Eye (tissue), 1 donor: ENCODE data around the gene SDC1.
A peak's percentile ranks its signal among the peaks of the same experiment; 100 is the strongest.

Experiments
- DNase-seq: peaks from one replicate; pipeline ENCODE4 v3.0.0-alpha.2; 2015

SDC1 gene

DNA sequence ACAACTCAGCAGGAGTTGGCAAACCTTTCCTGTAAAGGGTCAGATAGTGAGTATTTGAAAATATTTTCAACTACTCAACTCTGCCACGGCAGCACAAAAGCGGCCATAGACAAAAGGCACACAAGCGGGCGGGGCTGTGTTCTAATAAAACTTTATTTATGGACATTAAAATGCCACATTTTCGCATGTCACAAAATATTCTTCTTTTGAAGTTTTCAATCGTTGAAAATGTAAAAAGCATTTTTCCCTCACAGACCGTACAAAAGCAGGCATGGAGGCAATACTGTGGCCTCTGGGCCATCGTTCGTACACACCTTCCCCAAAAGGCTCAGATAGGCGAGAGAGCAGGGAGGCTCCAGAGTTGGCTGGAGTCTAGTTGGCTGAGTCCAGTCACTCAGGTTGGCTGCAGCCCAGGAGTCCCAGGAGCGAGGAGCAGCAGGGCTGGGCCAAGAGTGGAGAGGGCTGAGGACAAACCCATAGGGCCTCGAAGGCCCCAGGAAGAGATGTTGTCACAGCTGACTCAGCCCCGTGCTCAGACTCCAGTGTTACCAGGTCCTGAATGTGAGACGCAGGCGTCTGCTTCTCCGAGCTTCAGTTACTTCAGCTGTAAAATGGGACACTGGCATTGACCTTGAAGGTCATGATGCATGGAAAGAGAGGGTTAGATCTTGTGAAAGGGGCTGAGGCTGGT lies 42.5 kb downstream of the SDC1 start:
- no peak for DNase-seq

DNA sequence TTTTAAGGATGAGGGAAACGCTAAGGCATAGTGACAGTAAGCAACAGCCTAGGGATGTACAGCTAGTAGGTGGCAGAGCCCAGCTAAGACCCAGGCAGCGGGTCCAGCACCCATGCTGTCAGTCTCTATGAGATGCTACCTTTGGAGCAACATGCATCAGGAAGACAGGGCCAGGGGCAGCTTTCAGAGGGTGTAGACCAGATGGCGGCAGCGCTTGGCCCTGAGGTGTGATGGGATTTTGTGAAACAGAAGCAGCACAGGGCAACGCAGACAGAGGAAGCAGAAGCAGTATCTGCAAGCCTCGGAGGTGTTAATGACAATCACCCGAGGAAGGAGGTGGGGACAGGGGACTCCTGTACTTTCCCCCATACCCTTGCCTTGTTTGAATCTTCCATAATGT lies 43.2 kb downstream of the SDC1 start:
- no peak for DNase-seq

DNA sequence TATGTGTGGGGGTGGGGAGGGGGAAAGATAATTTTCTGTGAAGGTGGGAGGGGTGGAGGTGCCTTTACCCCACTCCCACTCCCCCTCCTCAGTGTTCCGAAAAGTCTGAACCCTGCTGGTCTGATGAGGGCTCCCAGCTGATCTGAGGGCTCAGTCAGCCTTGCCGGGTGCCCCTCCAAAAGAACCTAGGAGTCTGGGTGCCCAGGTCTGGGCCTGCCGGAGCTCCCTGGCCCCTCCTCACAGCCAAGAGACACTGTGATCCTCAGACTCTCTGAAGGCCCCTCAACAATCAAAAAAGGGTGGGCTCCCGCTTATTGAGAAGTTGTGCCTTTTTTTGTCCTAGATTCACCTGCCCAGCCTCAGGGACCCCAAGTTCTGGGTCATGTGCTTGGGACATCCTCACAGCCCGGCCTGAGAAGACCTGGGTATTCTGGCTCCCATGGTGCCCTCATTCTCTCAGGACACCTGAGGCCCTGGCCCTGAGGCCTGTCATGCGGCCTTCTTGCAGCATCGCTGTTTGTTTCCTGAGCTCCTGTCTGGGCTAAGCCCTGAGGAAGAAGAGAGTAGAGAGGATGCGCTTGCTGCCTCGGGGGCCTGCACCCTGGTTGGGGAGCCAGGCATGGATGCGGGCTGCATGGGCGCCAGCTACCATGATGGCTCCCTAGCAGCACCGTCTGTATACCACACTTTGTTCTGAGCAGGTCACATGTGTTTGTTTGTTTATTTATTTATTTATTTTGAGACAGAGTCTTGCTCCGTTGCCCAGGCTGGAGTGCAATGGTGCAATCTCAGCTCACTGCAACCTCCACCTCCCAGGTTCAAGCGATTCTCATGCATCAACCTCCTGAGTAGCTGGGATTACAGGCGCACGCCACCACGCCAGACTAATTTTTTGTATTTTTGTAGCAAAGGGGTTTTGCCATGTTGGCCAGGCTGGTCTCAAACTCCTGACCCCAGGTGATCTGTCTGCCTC lies 44.0 kb downstream of the SDC1 start:
- no peak for DNase-seq

DNA sequence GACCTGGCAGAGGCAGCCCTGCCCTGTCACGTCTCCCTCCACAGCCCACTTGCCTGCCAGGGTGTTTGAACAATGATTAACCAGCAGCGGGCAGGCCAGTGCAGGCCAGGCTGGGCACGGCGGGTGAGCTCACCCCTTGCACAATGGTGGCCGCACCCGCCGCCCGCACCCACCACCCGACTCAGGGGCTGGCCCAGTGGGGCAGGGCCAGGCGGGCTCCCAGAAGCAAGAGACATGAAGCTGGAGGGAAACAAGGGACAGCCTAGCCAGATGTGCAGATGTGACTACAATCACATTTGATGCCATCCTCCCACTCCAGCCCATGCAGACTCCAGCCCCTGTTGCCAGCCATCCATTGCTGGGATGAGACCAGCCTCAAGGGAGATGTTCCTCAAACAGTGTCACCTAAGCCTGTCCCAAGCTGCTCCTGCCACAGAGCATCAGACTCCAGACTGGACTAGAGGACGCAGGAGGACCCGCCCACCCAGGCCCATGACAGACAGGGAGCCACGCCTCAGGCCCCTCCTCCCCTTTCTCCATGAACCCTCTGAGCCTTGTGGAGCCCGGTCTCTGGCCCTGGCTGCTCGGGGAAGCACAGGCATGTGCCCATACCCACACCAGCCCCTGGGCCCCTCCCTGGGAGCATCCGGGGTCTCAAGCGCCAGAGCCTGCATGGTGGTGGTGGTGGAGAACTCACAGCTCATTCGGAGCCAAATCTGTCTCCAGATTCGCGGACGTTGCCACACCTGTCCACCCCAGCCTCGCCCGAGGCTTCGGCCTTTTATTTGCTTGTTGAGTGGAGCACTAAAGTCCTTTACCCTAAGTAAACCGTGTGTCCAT lies 45.0 kb downstream of the SDC1 start:
- DNase-seq: no peak

DNA sequence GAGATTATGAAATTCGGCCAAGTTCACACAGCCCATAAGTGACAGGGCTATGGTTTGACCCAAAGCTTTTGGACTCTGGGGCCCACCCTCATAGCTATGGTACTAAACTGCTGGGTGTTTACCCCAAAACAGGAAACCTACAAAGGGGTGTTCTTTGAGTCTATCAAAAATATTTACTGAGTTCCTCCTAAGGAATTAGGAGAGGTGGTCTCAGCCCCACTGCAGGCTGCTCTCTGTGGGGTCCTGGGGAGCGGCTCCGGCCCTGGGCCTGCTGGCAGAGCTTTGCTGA lies 45.5 kb downstream of the SDC1 start:
- no peak for DNase-seq

DNA sequence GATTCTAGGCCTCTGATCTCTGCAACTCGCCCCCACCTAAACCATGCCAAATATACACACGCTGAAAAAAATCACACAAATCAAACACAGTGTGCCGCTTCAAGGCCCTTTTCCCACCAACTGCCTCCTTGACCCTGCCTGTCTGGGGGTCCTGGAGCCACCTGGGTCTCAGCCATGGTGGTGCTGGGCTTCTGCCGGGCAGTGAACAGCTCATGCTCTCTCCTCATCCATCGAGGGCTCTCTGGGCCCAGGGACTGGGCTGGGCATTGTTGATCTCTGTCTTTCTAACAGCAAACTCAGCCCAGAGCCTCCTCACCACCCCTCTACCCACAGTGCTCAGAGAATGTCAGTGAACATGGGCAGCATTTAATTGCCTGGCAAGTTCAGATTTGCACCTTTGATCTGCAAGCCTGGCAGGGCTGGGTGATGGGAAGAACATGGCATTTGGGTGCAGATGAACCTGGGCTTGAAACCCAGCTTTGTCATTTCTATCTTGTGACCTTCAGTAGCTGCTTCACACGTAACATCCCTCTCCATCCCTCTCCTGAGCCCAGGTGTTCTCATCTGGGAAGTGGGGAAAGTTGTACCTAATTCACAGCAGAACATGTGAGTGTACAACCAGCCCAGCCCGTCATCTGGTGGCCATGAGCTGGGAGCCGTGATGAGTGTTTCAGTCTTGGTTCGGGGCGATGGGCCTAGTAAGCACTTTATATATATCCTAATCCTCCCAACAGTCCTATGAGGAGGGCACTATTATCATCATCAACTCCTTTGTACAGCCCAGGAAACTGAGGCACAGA lies 46.1 kb downstream of the SDC1 start:
- no peak for DNase-seq

DNA sequence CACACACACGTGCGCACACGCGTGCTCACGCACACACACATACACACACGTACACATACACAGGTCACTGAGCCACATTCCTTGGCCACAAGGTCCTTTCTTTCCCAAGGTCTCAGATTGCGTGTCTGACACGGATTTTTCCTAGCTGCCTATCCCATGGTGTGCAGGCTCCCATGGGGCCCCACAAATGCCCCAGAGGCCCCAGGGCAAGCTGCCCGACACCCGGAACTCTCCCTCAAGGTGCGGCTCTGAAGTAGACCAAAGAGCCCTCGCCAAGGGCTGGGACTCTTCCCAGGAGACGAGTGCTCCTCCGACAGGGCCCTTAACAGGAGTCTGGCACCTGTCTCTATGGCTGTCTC lies 46.7 kb downstream of the SDC1 start:
- DNase-seq: no peak

DNA sequence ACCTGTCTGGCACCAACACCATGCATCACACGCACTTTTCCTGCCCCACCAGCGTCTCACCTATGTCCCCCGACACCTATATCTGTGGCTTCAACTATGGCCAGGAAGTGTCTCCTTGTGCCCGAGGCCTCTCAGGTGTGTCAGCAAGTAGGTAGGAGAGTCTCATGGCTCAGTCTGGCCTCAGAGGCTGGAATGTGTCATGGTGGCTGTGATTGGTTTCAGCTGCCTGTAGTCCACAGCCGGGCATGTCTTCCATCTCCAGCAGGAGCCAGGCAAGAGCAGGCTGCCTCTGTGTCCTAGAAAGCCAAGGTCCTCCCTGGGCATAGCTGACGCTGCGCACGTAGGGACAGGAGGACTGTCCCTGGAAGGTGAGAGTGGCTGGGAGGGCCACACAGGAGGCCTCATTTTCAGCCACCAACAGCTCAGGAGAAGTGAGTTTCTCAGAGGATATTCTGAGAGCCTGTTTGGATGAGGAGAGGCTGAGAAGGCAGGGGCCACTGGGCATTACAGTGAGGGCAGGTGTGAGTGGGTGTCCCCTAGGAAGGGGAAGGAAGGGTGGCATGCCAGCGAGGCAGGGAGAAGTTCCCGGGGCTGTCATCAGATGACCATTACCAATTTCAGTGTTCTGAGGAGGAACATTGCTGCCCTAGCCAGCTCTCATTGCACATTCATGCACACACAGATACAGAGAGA lies 47.2 kb downstream of the SDC1 start:
- DNase-seq: no peak

DNA sequence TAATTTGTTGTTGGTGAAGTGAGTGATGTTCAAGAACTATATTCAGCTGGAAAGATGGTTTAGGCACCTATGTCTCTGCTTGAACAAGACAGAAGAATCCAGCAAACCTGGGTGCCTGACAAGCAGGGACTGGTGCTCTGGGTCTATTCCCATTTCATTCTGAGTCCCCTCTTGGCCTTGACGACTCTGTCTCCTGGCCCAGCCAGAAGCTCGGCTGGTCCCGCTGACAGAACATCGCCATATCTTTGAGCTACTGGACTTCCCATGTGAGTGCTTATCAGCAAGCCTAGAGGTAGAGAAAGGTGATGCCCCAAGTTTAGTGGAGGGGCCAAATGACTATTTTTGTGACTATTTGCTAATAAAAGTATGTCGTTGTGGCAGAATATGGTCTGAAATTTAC lies 48.2 kb downstream of the SDC1 start:
- no peak for DNase-seq

DNA sequence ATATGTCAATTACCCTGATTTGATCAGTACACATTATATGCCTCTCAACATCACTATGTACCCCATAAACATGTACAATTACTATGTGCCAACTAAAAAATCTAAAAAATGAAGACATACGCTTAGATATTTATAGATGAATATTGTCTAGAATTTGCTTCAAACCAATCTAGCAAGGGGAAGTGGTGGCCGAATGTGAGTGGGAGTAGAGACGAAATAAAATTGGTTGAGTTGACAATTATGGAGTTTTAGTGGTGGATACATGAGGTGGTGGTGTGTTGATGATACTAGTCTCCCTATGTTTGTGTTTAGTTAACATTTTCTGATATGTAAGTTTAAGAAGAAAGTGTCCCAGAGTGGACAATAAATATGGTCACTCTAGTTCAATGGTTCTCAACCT lies 49.0 kb downstream of the SDC1 start:
- DNase-seq: no peak

DNA sequence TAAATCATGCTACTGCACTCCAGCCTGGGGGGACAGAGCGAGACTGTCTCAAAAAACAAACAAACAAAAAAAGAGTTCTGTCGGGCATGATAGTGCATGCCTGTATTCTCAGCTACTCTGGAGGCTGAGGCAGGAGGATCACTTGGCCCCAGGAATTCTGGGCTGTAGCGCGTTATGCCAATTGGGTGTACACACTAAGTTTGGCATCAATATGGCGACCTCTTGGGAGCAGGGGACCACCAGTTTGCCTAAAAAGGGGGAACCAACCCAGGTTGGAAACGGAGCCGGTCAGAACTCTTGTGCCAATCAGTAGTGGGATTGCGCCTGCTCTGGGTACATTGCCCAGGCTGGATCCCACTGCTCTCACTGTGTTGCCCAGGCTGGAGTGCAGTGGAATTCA lies 49.7 kb downstream of the SDC1 start:
- no peak for DNase-seq

DNA sequence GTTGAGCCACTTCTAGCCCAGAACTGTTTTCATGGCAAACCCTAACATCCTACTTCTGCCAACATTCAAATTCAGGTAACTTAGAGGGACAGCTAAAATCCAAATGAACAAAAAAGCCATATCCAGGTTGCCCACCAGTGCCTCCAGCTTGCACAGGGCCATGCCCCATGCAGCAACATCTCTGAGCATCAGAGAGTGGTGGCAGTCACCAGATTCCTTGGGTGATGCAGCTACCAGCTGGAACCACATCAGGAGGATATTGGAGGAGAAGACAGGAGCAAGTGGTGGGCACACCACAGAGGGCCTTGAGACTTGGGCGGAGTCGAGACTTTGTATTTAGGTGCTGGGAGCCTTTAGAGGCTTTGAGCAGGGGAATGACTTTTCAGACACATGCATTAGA lies 50.5 kb downstream of the SDC1 start:
- DNase-seq: no peak

DNA sequence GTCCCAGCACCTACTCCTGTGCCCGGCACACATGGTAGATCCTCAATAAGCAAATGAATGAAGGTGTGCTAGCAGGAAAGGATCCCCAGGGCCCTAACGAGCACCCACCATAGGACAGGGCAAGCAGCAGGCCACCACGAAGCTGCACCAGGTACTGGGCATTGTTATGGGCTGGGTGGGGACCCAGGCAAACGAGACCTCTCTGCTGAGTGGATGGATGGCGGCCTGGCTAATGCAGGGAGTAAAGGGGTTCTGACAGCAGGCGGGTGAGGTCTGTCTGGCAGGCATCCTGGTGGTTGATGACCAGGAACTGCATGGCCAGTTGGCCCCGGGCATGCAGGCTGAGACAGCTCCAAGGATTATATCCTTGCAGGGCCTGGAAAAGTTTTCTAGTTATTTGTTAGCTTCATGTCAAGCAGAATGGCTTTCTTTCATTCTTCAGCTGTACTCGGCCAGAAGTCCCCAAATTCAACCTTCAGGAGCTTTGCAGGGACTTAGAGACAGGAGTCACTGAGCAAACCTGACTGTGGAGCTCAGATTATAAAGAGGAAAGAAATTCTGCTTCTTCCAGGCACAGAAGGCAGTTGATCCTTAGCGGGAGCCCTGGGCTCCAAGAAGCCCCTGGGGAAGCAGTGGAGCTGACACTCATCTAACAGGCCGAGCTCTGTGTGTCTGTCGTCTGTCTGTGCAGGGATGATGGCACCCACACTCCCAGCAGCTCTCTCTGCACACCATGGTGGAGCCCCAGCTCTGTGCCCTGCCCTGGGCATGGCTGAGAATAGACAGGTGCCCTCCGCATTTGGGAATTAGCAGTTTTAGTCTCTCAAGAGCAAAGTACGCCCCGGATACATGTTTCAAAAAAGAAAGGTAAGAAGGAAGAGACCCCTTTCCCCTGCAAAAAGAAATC lies 51.2 kb downstream of the SDC1 start:
- no peak for DNase-seq

DNA sequence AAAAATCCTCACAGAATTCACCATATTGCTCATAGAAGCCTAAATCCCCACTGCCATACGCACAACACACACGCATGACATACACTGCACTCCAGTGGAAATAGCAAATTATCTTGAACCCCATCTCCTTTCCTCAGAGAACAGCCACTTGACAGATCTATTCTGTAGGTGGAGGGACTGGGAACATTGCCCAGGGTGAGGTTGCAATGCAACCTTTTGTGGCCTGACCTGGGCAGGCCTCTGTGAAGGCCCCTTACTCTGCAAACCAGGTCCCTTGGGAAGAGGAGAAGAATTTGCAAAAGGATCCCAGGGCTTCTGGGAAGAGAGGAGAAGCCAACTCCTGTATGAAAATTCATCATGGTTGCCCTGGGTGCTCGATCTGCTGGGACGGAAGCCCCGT lies 51.9 kb downstream of the SDC1 start:
- DNase-seq: no peak

DNA sequence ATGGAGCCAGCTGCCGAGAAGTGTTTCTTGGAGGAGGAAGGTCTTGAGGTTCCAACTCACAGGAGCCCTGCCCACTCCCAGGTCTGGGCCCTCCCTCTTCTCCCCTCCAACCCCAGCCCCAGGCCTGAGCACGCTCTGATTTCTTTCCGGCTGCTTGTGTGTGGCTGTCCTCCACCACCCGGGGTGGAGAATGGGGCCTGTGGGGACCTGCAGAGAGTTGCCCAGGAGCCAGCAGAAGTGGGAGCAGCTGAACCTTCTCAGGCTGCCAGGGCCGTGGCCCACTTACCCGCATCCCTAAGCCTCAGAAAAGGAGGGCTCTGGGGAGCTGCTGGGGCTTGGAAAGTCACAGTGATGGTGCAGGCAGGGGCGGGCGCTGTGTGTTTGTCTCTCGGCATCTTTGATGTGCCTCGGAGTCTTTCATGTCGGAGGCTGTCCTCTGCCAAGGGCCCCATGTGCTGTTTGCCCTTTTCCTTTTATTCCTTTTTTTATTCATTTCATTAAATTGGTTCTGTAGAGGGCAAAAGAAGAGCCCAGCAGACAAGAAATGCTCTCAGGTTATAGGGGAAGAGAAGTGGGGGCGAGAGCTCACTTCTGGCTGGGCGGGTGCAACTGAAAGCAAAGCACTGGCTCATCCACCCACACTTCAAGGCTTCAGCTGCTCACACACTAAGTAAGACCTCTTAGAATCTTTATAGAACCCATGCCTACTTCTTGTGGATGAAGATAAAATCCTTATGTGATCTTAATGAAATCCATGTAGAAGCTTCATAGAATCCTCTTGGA lies 52.5 kb downstream of the SDC1 start:
- DNase-seq: peak; percentile 61

DNA sequence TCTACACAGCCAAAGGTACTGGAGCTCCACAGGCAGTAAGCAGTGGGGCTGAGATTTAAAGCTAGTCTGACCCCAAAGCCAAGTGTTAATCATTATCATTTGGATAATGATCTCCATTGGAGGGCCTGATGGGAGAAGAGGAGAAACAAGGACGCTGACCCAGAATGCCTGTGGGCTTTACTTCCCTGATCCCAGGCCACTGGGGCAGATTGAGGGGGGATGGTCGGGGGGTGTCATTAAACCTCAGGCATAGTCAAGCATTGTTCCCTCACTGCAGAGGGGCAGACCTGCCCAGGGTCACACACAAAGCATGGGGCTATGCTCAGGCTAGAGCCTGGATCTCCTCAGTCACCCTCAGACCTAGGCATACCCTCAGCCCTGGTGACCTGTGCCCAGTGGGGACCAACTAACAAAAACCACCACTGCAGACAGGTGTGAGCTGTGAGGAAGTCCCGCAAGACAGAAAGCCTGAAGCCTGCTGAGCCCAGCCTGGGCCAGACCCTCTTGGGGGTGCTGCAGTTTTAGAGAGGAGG lies 53.4 kb downstream of the SDC1 start:
- no peak for DNase-seq

DNA sequence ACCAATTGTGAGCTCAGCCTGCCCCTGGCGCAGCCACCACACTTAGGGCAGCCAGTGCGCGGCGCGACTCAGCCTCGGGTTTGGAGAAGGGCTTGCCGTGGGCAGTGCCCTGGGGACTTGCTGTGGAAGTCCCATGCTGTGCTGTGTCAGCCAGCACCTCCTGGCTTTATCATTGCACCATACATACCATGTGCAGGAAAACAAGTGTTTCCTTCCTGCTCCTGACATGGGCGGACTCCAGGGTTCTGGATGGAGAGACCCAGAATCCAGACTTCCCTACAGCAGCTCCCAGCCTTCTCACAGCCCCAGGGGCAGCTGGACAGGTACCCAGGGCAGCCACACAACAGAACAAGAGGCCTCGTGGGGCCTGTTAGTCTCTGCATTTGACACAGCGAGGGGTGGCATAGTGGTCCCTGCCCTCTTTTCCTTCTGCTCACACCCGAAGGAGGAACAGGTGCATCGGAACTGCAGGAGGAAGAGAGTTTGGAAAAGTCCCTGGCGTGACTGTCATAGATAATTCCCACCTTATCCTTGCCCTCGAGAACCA lies 54.2 kb downstream of the SDC1 start:
- DNase-seq: no peak

DNA sequence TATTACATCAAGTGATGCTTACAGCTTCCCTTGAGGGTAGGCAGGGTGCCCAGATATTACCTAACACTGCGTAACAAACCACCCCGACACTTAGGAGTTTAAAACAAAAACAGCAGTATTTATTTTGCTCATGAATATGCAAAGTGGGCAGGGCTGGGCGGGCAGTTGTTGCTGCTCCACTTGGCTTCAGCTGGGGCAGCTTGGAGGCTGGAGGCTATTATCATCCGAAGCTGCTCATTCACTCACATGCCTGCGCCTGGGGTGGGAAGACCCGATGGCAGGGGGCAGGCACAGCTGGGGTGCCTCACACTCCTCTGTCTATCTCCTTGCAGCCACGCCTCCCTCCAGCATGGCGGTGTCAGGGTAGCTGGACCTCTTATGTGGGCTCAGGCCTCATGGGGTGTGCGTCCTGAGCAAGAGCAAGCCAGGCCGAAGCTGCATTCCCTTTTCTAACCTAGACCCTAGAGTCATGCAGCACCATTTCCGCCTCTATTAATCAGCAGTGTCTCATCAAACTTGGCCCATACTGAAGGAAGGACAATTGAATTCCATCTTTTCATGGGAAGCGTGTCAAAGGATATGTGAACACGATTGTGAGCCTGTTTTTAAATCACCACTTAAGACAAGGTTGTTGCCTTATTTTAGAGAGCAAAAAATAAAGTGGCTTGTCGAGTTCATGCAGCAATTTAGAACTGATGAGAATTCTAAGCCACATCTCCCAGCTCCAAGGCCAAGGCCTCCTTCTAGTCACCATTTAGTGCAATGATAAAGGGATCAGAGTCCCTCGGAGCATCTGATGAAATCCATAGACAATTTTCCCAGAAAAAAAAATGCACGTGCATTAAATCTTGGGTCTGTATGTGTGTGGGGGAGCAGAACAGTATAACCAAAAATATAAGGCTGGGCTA lies 54.9 kb downstream of the SDC1 start:
- DNase-seq: no peak
